SK-N-SH treated with all-trans-retinoic acid at 6 μM for 48 hours (cell line): ENCODE results near the gene SYCN.

Experiments
- PPARA ChIP-seq: fragments of 250-450 bp; sonication (Bioruptor Pico); IDR thresholded peaks from 2 replicates; pipeline ENCODE4 v1.5.0; 2020; ENCODE audit warnings: mild to moderate bottlenecking, borderline replicate concordance
- RARB ChIP-seq: fragments of 250-450 bp; sonication (Bioruptor Pico); IDR thresholded peaks from 2 replicates; pipeline ENCODE4 v1.8.0; 2021; ENCODE audit warnings: mild to moderate bottlenecking, moderate library complexity
- TOX ChIP-seq: fragments of 250-450 bp; sonication (Bioruptor Pico); IDR thresholded peaks from 2 replicates; pipeline ENCODE4 v1.8.0; 2021; ENCODE audit warnings: mild to moderate bottlenecking, moderate library complexity, borderline replicate concordance
- TSHZ2 ChIP-seq: fragments of 250-450 bp; sonication (Bioruptor Pico); IDR thresholded peaks from 2 replicates; pipeline ENCODE4 v1.5.0; 2020; ENCODE audit warnings: mild to moderate bottlenecking, moderate library complexity
- ZFP30 ChIP-seq: fragments of 450-650 bp; formaldehyde crosslinking; IDR thresholded peaks from 2 replicates; pipeline ENCODE4 v1.5.0; 2022; ENCODE audit warnings: mild to moderate bottlenecking, moderate library complexity
- ZNF70 ChIP-seq: fragments of 450-650 bp; formaldehyde crosslinking; IDR thresholded peaks from 2 replicates; pipeline ENCODE4 v1.5.0; 2020; ENCODE audit warnings: mild to moderate bottlenecking, moderate library complexity

- TF ChIP-seq PPARA (CRISPR knock-in tag): no peak
- no peak for TF ChIP-seq TSHZ2 (CRISPR knock-in tag)
- TF ChIP-seq TOX (CRISPR knock-in tag): no peak
- TF ChIP-seq RARB (CRISPR knock-in tag): no peak
- no peak for TF ChIP-seq ZFP30 (CRISPR knock-in tag)
- no peak for TF ChIP-seq ZNF70 (CRISPR knock-in tag)
Observed at GRCh38 chr19:39171479-39172465, 32.3 kb downstream of the SYCN start.
